NCI-H1048 (cell line): ENCODE measurements around the gene ANO6.

ENCODE experiments used
- DNase-seq: peaks from one replicate; lab custom pipeline; 2025; lab: John Stamatoyannopoulos, UW

Gene ANO6

GRCh38 chr12:45212064-45212463 is 3.8 kb upstream of the ANO6 start:
- no peak for DNase-seq

- no peak for DNase-seq
Observed at GRCh38 chr12:45213107-45213506, 2.8 kb upstream of the ANO6 start.

GRCh38 chr12:45214071-45214470 is 1.8 kb upstream of the ANO6 start:
- DNase-seq = no peak

- no peak for DNase-seq
Observed at GRCh38 chr12:45214749-45215418, 1.0 kb upstream of the ANO6 start.

GRCh38 chr12:45216230-45216982 is 511 bp downstream of the ANO6 start:
- DNase-seq = no peak

GRCh38 chr12:45216983-45217485 is 1.1 kb downstream of the ANO6 start:
- DNase-seq = no peak

- no peak for DNase-seq
Observed at GRCh38 chr12:45217846-45218245, 2.0 kb downstream of the ANO6 start.

GRCh38 chr12:45219621-45220020 is 3.7 kb downstream of the ANO6 start:
- no peak for DNase-seq

GRCh38 chr12:45220363-45220931 is 4.6 kb downstream of the ANO6 start:
- no peak for DNase-seq

GRCh38 chr12:45220969-45221368 is 5.1 kb downstream of the ANO6 start:
- no peak for DNase-seq

GRCh38 chr12:45223868-45224267 is 8.0 kb downstream of the ANO6 start:
- DNase-seq = no peak

- DNase-seq = no peak
Observed at GRCh38 chr12:45224311-45224710, 8.4 kb downstream of the ANO6 start.

- DNase-seq = no peak
Observed at GRCh38 chr12:45226021-45226420, 10.1 kb downstream of the ANO6 start.

GRCh38 chr12:45227316-45228067 is 11.6 kb downstream of the ANO6 start:
- DNase-seq = no peak

- DNase-seq = no peak
Observed at GRCh38 chr12:45231515-45232145, 15.7 kb downstream of the ANO6 start.

- no peak for DNase-seq
Observed at GRCh38 chr12:45232146-45232755, 16.4 kb downstream of the ANO6 start.

- no peak for DNase-seq
Observed at GRCh38 chr12:45232756-45233372, 17.0 kb downstream of the ANO6 start.

GRCh38 chr12:45234139-45234865 is 18.4 kb downstream of the ANO6 start:
- no peak for DNase-seq

- no peak for DNase-seq
Observed at GRCh38 chr12:45235087-45236025, 19.5 kb downstream of the ANO6 start.
